Kidney (tissue), 14 donors: ENCODE data around the gene SFXN5. TPM values are rescaled to one million over a fixed set of nuclear protein-coding genes. Genes with fewer than 3 reads are reported as not detected.
A peak's percentile ranks its signal among the peaks of the same experiment; 100 is the strongest.

ENCODE experiments used
- DNase-seq, 5 donors: peaks; one replicate each; pipeline ENCODE4 v3.0.0-alpha.2; 2013 to 2020
- FAIRE-seq: peaks from 2 replicates; lab custom pipeline; 2012; peaks lifted over from hg19 to GRCh38; lab: Jason Lieb, UNC
- H3K27ac ChIP-seq, 2 donors: one replicate each; pipeline ENCODE4 v1.7.0; 2013; ENCODE audit warnings: low read depth in 2 of 2, low read length in 2 of 2, inconsistent platforms in 1 of 2
- H3K27me3 ChIP-seq: one replicate; pipeline ENCODE4 v1.7.1; 2013; ENCODE audit warnings: low read length, inconsistent platforms; ENCODE audit not compliant: control insufficient read depth, insufficient read depth
- H3K36me3 ChIP-seq, 3 donors: one replicate each; pipeline versions ENCODE4 v1.7.0 to v1.7.1; 2013; ENCODE audit warnings: low read length in 3 of 3, control low read depth in 1 of 3, inconsistent platforms in 1 of 3; ENCODE audit not compliant: insufficient read depth in 3 of 3, control insufficient read depth in 2 of 3
- H3K4me1 ChIP-seq, 3 donors: one replicate each; pipeline versions ENCODE4 v1.7.0 to v1.7.1; 2013; ENCODE audit warnings: low read length in 3 of 3, inconsistent platforms in 1 of 3, low read depth in 1 of 3; ENCODE audit not compliant: control insufficient read depth in 2 of 3, insufficient read depth in 2 of 3
- H3K4me3 ChIP-seq, 3 donors: one replicate each; pipeline versions ENCODE4 v1.7.0 to v1.8.1; 2013; ENCODE audit warnings: low read length in 3 of 3, control low read depth in 1 of 3, inconsistent platforms in 1 of 3
- H3K9ac ChIP-seq, 3 donors: one replicate each; pipeline versions ENCODE4 v1.7.0 to v1.7.1; 2013; ENCODE audit warnings: low read length in 3 of 3, control low read depth in 1 of 3, inconsistent platforms in 1 of 3
- H3K9me3 ChIP-seq, 3 donors: one replicate each; pipeline versions ENCODE4 v1.7.0 to v1.7.1; 2013; ENCODE audit warnings: low read length in 3 of 3, control low read depth in 1 of 3, inconsistent platforms in 1 of 3; ENCODE audit not compliant: control insufficient read depth in 2 of 3, insufficient read depth in 1 of 3
- CTCF ChIP-seq: IDR thresholded peaks from 3 replicates; pipeline ENCODE4 v1.5.1; 2012; ENCODE audit warnings: mild to moderate bottlenecking, moderate library complexity, borderline replicate concordance; ENCODE audit not compliant: insufficient read depth; ENCODE audit errors: extremely low read depth
- intact Hi-C: fragments of 100-400 bp; cut with DNase I; formaldehyde crosslinking; loops from one replicate; pipeline ENCODE4 v1.11.1; 2022
- polyA plus RNA-seq: library from polyadenylated mRNA; stranded (reverse); fragments of 350-450 nt; fragmentation: Illumina TruSeq; extraction: RNeasy Lipid Tissue Mini Kit (QIAGEN cat#74804); gene quantifications from one replicate; pipeline ENCODE4 v1.2.3, GENCODE V29; 2014; ENCODE audit warnings: low read depth, low replicate concordance; ENCODE audit not compliant: insufficient read depth
- total RNA-seq: library from RNA; stranded (reverse); fragmentation: NEBNext Ultra II Directional; extraction: Animal tissue kit (Norgen Biotek cat#: 25700); gene quantifications from one replicate; pipeline ENCODE4 v1.2.1, GENCODE V29; 2021
- donor health status: control.
- donor health status: control.
- donor health status: control.
- donor health status: control.
- donor health status: control.
- donor health status: DM: yes; HTN: yes; CAD: no.
- donor health status: Normal renal cell carcinoma (clear cell type).

Gene SFXN5
- total and polyA plus RNA-seq, 2 donors from 2014 or later, result 21.4 to 35.9 TPM

GRCh38 chr2:72959554-72959953, 112.0 kb downstream of the SFXN5 start:
- H3K4me1 ChIP-seq, result peaks cover 0 to 17% (median 14%) of the 10 kb centered on the region in 3 donors
- H3K9ac ChIP-seq, result no peak overlapping the region
- intact Hi-C loops, result no loop called here
- TF ChIP-seq CTCF, result no peak
- no peaks in the 10 kb centered on the region for H3K27me3 ChIP-seq
- H3K9me3 ChIP-seq, result no peaks in the 10 kb centered on the region
- FAIRE-seq, result no peak
- peak in 1 of 5 donors; percentile 16 for DNase-seq
- no peak overlapping the region for H3K27ac ChIP-seq
- peaks cover 0 to 2% (median 0%) of the 10 kb centered on the region in 3 donors for H3K36me3 ChIP-seq
- no peak overlapping the region for H3K4me3 ChIP-seq

- no peak for TF ChIP-seq CTCF
- no peaks in the 10 kb centered on the region for H3K9me3 ChIP-seq
- H3K4me3 ChIP-seq, result no peak overlapping the region
- intact Hi-C loops, result no loop called here
- no peak overlapping the region for H3K27ac ChIP-seq
- H3K4me1 ChIP-seq, result peaks cover 0 to 16% (median 12%) of the 10 kb centered on the region in 3 donors
- DNase-seq (peak in 1 of 5 donors; percentile 48), FAIRE-seq (no peak)
- H3K9ac ChIP-seq, result no peak overlapping the region
- peaks cover 0 to 2% (median 0%) of the 10 kb centered on the region in 3 donors for H3K36me3 ChIP-seq
- H3K27me3 ChIP-seq, result no peaks in the 10 kb centered on the region
These were observed 112.7 kb downstream of the SFXN5 start for GRCh38 chr2:72958542-72959385.

- H3K9ac ChIP-seq, result no peak overlapping the region
- peaks cover 0 to 7% (median 0%) of the 10 kb centered on the region in 3 donors for H3K4me1 ChIP-seq
- no peak for DNase-seq
- H3K36me3 ChIP-seq, result peaks cover 0 to 2% (median 0%) of the 10 kb centered on the region in 3 donors
- no peak for FAIRE-seq
- no peak overlapping the region for H3K4me3 ChIP-seq
- intact Hi-C loops, result no loop called here
- no peaks in the 10 kb centered on the region for H3K27me3 ChIP-seq
- no peaks in the 10 kb centered on the region for H3K9me3 ChIP-seq
- H3K27ac ChIP-seq, result no peak overlapping the region
- TF ChIP-seq CTCF, result no peak
These were observed 114.6 kb downstream of the SFXN5 start for GRCh38 chr2:72956936-72957335.
